Measurements from ENCODE around the gene ZNF507. TPM values are rescaled to one million over a fixed set of nuclear protein-coding genes. Genes with fewer than 3 reads are reported as not detected.

Gene ZNF507
- total and polyA plus RNA-seq, 2 of the 8 experiments (the other 6 are each of a cell fraction or from before 2014, with no cell fraction given) = 8.6 to 28.8 TPM

DNA sequence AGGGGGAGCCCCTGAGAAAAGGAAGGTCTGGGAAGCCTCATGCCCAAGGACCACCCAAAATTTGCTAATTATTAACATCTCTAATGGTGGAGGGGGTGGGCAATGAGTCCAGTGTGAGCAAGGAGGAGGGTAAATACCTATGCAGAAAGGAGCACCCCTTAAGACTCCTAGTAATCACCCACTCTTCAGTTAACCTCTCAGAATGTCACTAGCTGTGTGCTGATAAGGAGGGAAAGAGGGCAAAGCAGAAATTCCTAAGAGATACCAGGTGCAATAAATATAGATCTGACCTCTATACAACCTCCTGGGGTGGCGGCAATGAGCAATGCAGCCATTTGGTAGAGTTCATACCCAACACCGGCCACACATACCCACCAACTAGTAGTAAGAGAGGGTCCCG is 47.5 kb downstream of the ZNF507 start (continued):
- TF ChIP-seq CHD7 (IDR thresholded peaks at IDR 0.05; ENCODE audit: insufficient replicate concordance, low read length) (no peak), EGR1 (IDR thresholded peaks at IDR 0.05; ENCODE audit: borderline replicate concordance, low read depth, low read length) (no peak), BRCA1 (IDR thresholded peaks at IDR 0.05; ENCODE audit: low read depth, low read length) (no peak), SIN3A (conservative IDR thresholded peaks at IDR 0.05 in 1 of 2, IDR thresholded peaks at IDR 0.05 in 1 of 2; ENCODE audit: low read depth in 1 of 2, low read length in 2 of 2) (no peak)
